ENCODE results near the gene SULT1C3. TPM values are rescaled to one million over a fixed set of nuclear protein-coding genes. Genes with fewer than 3 reads are reported as not detected.

SULT1C3 gene
- total and polyA plus RNA-seq, 2 of the 8 experiments (the other 6 are each of a cell fraction or from before 2014, with no cell fraction given): not detected

DNA sequence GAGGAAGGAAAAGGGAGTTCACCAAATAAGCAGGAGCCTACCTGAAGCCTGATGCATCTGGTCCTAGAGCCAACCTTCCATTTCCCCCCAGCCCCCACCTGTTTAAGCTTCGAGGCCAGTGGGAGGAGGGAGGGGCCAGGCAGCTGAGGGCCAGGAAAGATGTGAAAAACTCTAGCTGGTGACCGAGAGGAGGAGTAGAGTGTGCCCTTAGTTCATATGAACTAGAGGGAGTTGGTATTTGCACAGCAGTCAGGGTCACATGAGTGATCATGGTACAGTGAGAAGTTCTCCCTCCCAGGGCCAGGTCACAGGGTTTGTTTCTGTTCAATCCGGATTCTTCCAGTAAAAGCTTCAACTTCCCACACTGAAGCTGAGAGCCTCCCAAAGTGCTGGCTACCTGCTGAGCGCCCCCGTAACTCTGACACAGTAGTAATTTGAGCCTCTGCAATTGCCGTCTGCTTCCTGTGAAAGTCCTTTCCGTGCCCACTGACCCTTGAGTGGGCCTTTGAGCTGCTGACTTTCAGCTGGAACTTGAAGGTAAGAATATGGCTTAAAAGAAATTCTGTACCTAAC, 48.9 kb downstream of the SULT1C3 start, which contains the start of gene SULT1C2 (continued):
- TF ChIP-seq E2F6 (IDR thresholded peaks at IDR 0.05): peak; percentile 80
- peak; percentile 92; the same call in 1 of the 2 replicates for TF ChIP-seq RBBP5 (IDR thresholded peaks at IDR 0.05; ENCODE audit: borderline replicate concordance, low read depth, low read length)
- TF ChIP-seq POLR2AphosphoS5 (IDR thresholded peaks at IDR 0.05; ENCODE audit: low read depth, low read length): peak; percentile 59
- peak; percentile 95 for TF ChIP-seq ASH2L (IDR thresholded peaks at IDR 0.05; ENCODE audit: low read length)
- TF ChIP-seq CREB1 (IDR thresholded peaks at IDR 0.05): peak; percentile 33; the same call in 1 of the 2 replicates

Data from H1 (cell line).